Right renal pelvis (tissue), 4 donors: ENCODE results near the gene IFITM1. TPM values are rescaled to one million over a fixed set of nuclear protein-coding genes. Genes with fewer than 3 reads are reported as not detected.
"Not testable (repeated sequence)": the region's sequence is repeated elsewhere in the genome, so short reads cannot be mapped to it uniquely, and the experiment has no call there.

Experiments used
- DNase-seq, 4 donors: peaks; one replicate each; pipeline ENCODE4 v3.0.0-alpha.2; 2013; ENCODE audit warnings: low read depth in 4 of 4, low spot score in 3 of 4, missing footprints in 1 of 4
- polyA plus RNA-seq, 4 donors: library from polyadenylated mRNA; unstranded; fragments of 120-200 nt; gene quantifications; one replicate each; pipeline ENCODE4 v1.2.1, GENCODE V29; 2013; ENCODE audit not compliant: insufficient read length in 4 of 4

The IFITM1 gene
- polyA plus RNA-seq, 4 donors = 34.1 to 44.9 (median 39.9) TPM

DNA sequence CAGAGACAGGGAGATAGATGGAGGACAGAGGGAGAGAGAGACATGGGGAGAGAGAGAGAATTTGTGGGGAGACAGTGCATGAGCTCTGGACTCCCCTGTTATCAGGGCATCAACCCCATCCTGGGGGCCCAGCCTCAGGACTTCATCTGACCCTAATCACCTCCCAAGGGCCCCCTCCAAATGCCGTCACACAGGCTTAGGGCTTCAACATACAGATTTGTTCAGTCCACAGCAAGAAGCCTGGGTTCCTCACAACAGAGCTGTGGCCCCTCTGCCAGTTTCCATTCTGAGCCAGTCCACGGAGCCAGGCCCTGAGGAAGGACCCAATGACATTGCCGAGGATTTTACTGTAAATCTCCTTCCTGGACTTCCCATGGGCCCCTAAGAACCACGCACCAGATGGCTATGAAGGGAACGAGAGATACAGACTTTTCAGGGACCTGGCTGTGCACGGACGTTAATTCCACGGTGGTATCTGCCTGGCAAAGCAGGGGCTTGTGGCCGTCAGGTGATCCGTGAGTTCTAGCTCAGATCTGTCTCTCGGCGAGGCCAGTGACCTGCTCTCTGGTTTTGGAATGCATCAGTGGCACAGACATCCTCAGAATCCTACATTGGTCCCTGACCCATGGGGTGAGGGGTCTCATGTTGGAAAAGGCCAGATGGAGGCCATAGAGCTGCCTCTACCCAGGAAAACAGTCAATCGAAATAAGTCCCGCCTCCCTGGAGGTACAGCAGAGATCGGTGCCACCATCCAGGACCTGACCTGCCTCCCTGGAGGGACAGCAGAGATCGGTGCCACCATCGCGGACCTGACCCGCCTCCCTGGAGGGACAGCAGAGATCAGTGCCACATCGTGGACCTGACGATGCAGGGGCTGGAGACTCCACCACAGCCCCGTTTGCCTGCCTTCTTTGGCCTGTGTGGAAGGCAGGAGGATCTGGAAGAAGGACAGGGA is 46.8 kb downstream of the IFITM1 start:
- DNase-seq = no peak

DNA sequence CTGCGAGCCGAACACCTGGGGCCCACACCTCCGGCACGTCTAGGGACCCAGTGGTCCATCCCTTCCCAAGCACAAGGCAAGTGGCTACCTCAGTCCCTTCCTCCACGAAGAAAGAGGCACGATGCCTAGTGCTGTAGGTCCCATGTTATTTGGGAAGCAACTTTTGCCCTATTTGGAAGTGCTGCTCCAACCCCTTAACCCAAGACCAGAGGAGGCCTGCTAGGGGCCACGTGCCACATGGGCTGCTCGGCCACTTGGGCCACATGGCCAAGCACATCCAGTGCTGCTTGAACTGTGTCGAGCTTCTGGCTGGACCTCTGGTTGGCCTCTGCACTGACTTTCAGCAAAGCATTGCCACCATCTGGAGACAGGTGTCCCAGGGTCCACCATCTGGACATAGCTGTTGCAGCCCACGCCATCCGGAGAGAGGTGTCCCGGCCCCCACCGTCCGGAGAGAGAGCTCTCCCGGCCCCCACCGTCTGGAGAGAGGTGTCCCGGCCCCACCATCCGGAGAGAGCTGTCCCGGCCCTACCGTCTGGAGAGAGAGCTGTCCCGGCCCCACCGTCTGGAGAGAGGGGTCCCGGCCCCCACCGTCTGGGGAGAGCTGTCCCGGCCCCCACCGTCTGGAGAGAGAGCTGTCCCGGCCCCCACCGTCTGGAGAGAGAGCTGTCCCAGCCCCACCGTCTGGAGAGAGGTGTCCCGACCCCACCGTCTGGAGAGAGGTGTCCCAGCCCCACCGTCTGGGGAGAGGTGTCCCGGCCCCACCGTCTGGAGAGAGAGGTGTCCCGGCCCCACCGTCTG is 49.0 kb downstream of the IFITM1 start:
- no peak for DNase-seq

DNA sequence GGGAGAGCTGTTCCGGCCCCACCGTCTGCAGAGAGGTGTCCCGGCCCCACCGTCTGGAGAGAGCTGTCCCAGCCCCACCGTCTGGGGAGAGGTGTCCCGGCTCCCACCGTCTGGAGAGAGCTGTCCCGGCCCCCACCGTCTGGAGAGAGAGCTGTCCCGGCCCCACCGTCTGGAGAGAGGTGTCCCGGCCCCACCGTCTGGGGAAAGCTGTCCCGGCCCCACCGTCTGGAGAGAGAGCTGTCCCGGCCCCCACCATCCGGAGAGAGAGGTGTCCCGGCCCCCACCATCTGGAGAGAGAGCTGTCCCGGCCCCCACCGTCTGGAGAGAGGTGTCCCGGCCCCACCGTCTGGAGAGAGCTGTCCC is 49.6 kb downstream of the IFITM1 start:
- DNase-seq = not testable (repeated sequence)

DNA sequence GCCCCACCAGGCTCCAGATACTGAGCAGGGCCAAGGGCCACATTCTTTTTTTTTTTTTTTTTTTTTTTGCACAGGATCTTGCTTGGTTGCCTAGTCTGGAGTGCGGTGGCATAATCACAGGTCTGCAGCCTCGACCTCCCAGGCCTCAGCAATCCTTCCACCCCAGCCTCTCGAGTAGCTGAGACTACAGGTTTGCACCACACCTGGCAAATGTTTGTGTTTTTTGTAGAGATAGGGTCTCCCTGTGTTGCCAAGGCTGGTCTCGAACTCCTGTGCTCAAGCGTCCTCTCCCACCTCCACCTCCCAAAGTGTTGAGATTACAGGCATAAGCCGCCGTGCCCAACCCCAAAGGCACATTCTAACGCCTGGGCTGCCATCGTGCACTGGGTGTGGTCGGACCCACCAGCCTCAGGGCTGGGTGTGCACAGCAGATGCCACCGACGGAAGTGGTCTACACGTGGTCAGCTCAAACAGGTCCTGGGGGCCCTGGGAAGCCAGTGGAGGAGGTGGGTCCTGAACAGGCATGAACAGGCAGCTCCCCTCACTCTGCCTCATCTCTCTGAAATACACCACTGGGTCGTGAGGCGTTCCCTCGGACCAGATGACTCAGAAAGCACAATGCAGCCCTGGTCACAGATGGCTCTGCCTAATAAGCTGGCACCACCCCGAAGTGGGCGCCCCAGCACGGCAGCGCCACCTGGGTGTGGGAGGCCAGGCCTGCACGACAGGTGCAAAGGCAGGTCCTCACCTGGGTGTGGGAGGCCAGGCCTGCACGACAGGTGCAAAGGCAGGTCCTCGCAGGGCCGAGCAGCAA is 50.3 kb downstream of the IFITM1 start:
- no peak for DNase-seq

Other genes starting within 250 kb of the IFITM1 start
- gene SCGB1C1, start 121.0 kb upstream of the IFITM1 start, polyA plus RNA-seq = 1 to 10 TPM in 1 of 4 donors, under 1 TPM in 1, not detected in 2; 0.83 to 1.3 TPM
- gene BET1L, start 106.6 kb upstream of the IFITM1 start, polyA plus RNA-seq = 10 to 100 TPM; 44.5 to 49.5 (median 47.1) TPM
- 10 to 100 TPM; 73.5 to 97.6 (median 81.7) TPM for gene RIC8A, start 106.3 kb upstream of the IFITM1 start, polyA plus RNA-seq
- 10 to 100 TPM; 25.5 to 33.8 (median 30.5) TPM for gene SIRT3, start 77.7 kb upstream of the IFITM1 start, polyA plus RNA-seq
- gene PSMD13, start 77.1 kb upstream of the IFITM1 start, polyA plus RNA-seq = 100 to 1,000 TPM; 131 to 151 (median 138) TPM
- under 1 TPM; 0.20 to 0.80 (median 0.36) TPM for gene NLRP6, start 35.6 kb upstream of the IFITM1 start, polyA plus RNA-seq
- gene PGGHG, start 24.9 kb upstream of the IFITM1 start, polyA plus RNA-seq = 10 to 100 TPM; 14.8 to 25.7 (median 19.4) TPM
- gene IFITM5, start 14.5 kb upstream of the IFITM1 start, polyA plus RNA-seq = under 1 TPM in 2 of 4 donors, not detected in 2; 0.34 to 0.48 TPM
- 100 to 1,000 TPM; 194 to 242 (median 224) TPM for gene IFITM2, start 6.2 kb upstream of the IFITM1 start, polyA plus RNA-seq
- 100 to 1,000 TPM; 400 to 486 (median 421) TPM for gene IFITM3, start 6.8 kb downstream of the IFITM1 start, polyA plus RNA-seq
- 10 to 100 TPM; 57.3 to 83.9 (median 61.4) TPM for gene B4GALNT4, start 55.5 kb downstream of the IFITM1 start, polyA plus RNA-seq
- 1 to 10 TPM; 4.0 to 7.4 (median 5.2) TPM for gene PKP3, start 80.2 kb downstream of the IFITM1 start, polyA plus RNA-seq
- gene SIGIRR, start 101.0 kb downstream of the IFITM1 start, polyA plus RNA-seq = 10 to 100 TPM; 33.4 to 64.4 (median 36.7) TPM
- 10 to 100 TPM in 1 of 4 donors, 1 to 10 TPM in 3; 7.8 to 12.7 (median 9.6) TPM for gene ANO9, start 128.0 kb downstream of the IFITM1 start, polyA plus RNA-seq
- 10 to 100 TPM; 30.1 to 41.4 (median 32.5) TPM for gene PTDSS2, start 136.2 kb downstream of the IFITM1 start, polyA plus RNA-seq
- gene RNH1, start 193.2 kb downstream of the IFITM1 start, polyA plus RNA-seq = 100 to 1,000 TPM in 1 of 4 donors, 10 to 100 TPM in 3; 80.9 to 120 (median 86.6) TPM
- gene HRAS, start 221.5 kb downstream of the IFITM1 start, polyA plus RNA-seq = 10 to 100 TPM; 39.5 to 57.2 (median 41.2) TPM
- gene LRRC56, start 223.5 kb downstream of the IFITM1 start, polyA plus RNA-seq = 1 to 10 TPM; 3.3 to 5.2 (median 4.1) TPM
- 1 to 10 TPM; 2.8 to 5.9 (median 3.6) TPM for gene LMNTD2, start 246.7 kb downstream of the IFITM1 start, polyA plus RNA-seq
- gene RASSF7, start 246.9 kb downstream of the IFITM1 start, polyA plus RNA-seq = 10 to 100 TPM; 42.7 to 68.7 (median 45.2) TPM